Measurements from ENCODE around the gene MOCS3. TPM values are rescaled to one million over a fixed set of nuclear protein-coding genes. Genes with fewer than 3 reads are reported as not detected.

Gene MOCS3
- total and polyA plus RNA-seq, 2 of the 13 experiments (the other 11 are each of a cell fraction or from before 2014, with no cell fraction given), result 3.7 to 8.4 TPM

DNA sequence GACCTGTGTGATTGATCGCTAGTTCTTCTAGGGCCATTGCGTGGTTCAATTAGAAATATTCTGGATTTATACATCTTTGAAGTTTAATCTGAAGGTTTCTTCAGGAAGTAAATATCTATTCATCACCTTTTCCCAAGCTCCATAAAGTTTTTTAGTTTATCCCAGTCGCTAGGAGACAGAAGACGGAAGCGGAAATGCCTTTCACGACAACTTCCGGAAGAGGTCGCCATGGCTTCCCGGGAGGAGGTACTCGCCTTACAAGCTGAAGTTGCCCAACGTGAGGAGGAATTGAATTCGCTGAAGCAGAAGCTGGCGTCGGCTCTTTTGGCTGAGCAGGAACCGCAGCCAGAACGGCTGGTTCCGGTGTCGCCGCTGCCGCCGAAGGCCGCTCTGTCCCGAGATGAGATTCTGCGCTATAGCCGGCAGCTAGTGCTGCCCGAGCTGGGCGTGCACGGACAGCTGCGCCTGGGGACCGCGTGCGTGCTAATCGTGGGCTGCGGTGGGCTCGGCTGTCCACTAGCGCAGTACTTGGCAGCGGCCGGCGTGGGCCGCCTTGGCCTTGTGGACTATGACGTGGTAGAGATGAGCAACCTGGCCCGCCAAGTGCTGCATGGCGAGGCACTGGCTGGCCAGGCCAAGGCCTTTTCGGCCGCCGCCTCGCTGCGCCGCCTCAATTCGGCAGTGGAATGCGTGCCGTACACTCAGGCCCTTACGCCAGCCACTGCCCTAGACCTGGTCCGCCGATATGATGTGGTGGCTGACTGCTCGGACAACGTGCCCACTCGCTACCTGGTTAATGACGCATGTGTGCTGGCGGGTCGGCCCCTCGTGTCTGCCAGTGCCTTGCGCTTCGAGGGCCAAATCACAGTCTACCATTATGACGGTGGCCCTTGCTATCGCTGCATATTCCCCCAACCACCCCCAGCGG lies at the start of gene MOCS3 (continued):
- TF ChIP-seq ESRRA (CRISPR knock-in tag; IDR thresholded peaks at IDR 0.05; ENCODE audit: low read depth), result no peak
- TF ChIP-seq MXI1 (IDR thresholded peaks at IDR 0.05; ENCODE audit: borderline replicate concordance, low read depth, low read length), result peak; percentile 96; the same call in 2 of the 3 replicates
- TF ChIP-seq ZNF629 (CRISPR knock-in tag; conservative IDR thresholded peaks at IDR 0.05), result no peak; the same call in none of the 2 replicates
- peak; percentile 74; the same call in 1 of the 2 replicates for TF ChIP-seq CEBPB (IDR thresholded peaks at IDR 0.05; ENCODE audit: borderline replicate concordance, low read depth, low read length)
- 0 out of 2 replicates have a peak, but pooled peaks have one; percentile 2 for TF ChIP-seq CENPT (CRISPR knock-in tag; IDR thresholded peaks at IDR 0.05; ENCODE audit: low read depth)
- TF ChIP-seq KLF13 (CRISPR knock-in tag; IDR thresholded peaks at IDR 0.05), result peak; percentile 96
- no peak for TF ChIP-seq ZNF263 (CRISPR knock-in tag; IDR thresholded peaks at IDR 0.05)
- no peak for TF ChIP-seq ZNF543 (CRISPR knock-in tag; IDR thresholded peaks at IDR 0.05)
- no peak for TF ChIP-seq FOXA1 (IDR thresholded peaks at IDR 0.05)
- TF ChIP-seq FOXA1 (CRISPR knock-in tag; IDR thresholded peaks at IDR 0.05), result no peak
- TF ChIP-seq SRF (IDR thresholded peaks at IDR 0.05; ENCODE audit: low read depth, low read length), result peak; percentile 34; the same call in 1 of the 2 replicates
- peak; percentile 44; the same call in 1 of the 2 replicates for TF ChIP-seq NR2F2 (IDR thresholded peaks at IDR 0.05; ENCODE audit: borderline replicate concordance, low read depth)
- 0 out of 2 replicates have a peak, but pooled peaks have one; percentile 28 for TF ChIP-seq KAT7 (CRISPR knock-in tag; IDR thresholded peaks at IDR 0.05; ENCODE audit: borderline replicate concordance)
- TF ChIP-seq SATB2 (CRISPR knock-in tag; IDR thresholded peaks at IDR 0.05), result peak; percentile 89; the same call in 1 of the 2 replicates
- TF ChIP-seq, protein P1, sequence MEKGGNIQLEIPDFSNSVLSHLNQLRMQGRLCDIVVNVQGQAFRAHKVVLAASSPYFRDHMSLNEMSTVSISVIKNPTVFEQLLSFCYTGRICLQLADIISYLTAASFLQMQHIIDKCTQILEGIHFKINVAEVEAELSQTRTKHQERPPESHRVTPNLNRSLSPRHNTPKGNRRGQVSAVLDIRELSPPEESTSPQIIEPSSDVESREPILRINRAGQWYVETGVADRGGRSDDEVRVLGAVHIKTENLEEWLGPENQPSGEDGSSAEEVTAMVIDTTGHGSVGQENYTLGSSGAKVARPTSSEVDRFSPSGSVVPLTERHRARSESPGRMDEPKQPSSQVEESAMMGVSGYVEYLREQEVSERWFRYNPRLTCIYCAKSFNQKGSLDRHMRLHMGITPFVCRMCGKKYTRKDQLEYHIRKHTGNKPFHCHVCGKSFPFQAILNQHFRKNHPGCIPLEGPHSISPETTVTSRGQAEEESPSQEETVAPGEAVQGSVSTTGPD (CRISPR knock-in tag; IDR thresholded peaks at IDR 0.05), result no peak
- TF ChIP-seq, protein P2, sequence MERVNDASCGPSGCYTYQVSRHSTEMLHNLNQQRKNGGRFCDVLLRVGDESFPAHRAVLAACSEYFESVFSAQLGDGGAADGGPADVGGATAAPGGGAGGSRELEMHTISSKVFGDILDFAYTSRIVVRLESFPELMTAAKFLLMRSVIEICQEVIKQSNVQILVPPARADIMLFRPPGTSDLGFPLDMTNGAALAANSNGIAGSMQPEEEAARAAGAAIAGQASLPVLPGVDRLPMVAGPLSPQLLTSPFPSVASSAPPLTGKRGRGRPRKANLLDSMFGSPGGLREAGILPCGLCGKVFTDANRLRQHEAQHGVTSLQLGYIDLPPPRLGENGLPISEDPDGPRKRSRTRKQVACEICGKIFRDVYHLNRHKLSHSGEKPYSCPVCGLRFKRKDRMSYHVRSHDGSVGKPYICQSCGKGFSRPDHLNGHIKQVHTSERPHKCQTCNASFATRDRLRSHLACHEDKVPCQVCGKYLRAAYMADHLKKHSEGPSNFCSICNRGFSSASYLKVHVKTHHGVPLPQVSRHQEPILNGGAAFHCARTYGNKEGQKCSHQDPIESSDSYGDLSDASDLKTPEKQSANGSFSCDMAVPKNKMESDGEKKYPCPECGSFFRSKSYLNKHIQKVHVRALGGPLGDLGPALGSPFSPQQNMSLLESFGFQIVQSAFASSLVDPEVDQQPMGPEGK (CRISPR knock-in tag; IDR thresholded peaks at IDR 0.05), result no peak
- TF ChIP-seq ZNF850 (CRISPR knock-in tag; conservative IDR thresholded peaks at IDR 0.05), result no peak
- no peak; the same call in 1 of the 2 replicates for TF ChIP-seq CBFB (CRISPR knock-in tag; IDR thresholded peaks at IDR 0.05)
- TF ChIP-seq, protein P3, sequence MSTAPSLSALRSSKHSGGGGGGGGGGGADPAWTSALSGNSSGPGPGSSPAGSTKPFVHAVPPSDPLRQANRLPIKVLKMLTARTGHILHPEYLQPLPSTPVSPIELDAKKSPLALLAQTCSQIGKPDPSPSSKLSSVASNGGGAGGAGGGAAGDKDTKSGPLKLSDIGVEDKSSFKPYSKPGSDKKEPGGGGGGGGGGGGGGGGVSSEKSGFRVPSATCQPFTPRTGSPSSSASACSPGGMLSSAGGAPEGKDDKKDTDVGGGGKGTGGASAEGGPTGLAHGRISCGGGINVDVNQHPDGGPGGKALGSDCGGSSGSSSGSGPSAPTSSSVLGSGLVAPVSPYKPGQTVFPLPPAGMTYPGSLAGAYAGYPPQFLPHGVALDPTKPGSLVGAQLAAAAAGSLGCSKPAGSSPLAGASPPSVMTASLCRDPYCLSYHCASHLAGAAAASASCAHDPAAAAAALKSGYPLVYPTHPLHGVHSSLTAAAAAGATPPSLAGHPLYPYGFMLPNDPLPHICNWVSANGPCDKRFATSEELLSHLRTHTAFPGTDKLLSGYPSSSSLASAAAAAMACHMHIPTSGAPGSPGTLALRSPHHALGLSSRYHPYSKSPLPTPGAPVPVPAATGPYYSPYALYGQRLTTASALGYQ (CRISPR knock-in tag; IDR thresholded peaks at IDR 0.05), result no peak
- peak; percentile 70; the same call in 1 of the 2 replicates for TF ChIP-seq NFE2L1 (CRISPR knock-in tag; IDR thresholded peaks at IDR 0.05; ENCODE audit: borderline replicate concordance)
- TF ChIP-seq, protein P4, sequence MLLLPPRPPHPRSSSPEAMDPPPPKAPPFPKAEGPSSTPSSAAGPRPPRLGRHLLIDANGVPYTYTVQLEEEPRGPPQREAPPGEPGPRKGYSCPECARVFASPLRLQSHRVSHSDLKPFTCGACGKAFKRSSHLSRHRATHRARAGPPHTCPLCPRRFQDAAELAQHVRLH (CRISPR knock-in tag; IDR thresholded peaks at IDR 0.05; ENCODE audit: borderline replicate concordance, low read depth), result no peak; the same call in 1 of the 2 replicates
- TF ChIP-seq, protein P5, sequence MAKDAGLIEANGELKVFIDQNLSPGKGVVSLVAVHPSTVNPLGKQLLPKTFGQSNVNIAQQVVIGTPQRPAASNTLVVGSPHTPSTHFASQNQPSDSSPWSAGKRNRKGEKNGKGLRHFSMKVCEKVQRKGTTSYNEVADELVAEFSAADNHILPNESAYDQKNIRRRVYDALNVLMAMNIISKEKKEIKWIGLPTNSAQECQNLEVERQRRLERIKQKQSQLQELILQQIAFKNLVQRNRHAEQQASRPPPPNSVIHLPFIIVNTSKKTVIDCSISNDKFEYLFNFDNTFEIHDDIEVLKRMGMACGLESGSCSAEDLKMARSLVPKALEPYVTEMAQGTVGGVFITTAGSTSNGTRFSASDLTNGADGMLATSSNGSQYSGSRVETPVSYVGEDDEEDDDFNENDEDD (CRISPR knock-in tag; IDR thresholded peaks at IDR 0.05; ENCODE audit: borderline replicate concordance), result 0 out of 2 replicates have a peak, but pooled peaks have one; percentile 13

All from HepG2 (cell line).